HFF-Myc (cell line): ENCODE data around the gene GMDS.

Experiments used
- DNase-seq: peaks from one replicate; pipeline ENCODE4 v3.0.0-alpha.2; 2011; ENCODE audit warnings: low read depth; ENCODE audit errors: extremely low read depth
- H3K4me3 ChIP-seq: replicated peaks from 2 replicates; pipeline ENCODE4 v1.5.1; 2011; ENCODE audit warnings: low read depth, mild to moderate bottlenecking, control low read depth, low read length
- CTCF ChIP-seq: IDR thresholded peaks from 2 replicates; pipeline ENCODE4 v1.5.1; 2012; ENCODE audit warnings: mild to moderate bottlenecking, low read depth, low read length, control low read depth; ENCODE audit errors: missing control alignments

GMDS gene

DNA sequence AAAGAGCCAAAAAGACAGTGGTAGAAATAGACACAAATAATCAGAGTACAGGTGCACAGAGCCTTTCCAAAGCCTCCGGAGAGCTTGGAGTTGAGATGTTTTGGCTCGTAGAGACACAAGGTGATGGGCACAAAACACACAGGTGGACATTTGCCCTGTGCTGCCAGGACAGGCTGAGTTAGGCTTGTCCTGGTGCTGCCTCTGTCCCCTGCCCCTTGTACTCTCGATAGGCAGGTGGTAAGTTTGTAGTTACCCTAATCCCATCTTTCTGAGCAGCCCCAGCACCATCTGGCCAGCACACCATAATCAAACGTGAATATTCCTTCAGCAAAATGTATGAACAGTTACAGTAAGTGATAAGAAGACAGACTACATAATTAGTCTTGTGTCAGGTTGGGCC is 540.2 kb downstream of the GMDS start:
- H3K4me3 ChIP-seq = no peak overlapping the region
- DNase-seq = no peak
- TF ChIP-seq CTCF = no peak

DNA sequence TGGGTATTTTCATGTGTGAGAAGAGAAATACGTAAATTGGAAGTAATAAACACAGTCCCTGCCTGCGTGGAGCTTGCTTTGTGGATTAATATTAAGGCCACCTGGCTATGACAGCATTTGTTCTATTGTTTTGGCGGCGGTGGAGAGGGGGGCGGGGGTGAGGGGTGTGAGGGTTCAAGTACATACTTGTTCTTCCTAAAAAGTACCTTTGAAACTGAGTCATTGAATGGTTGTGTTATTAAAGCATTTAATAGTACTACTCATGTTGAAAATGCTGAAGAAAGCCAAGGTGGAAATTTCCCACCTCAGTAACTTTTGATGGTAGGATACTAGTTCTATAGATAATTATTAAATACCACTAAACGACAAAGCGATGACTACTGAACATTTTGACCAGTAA is 540.7 kb downstream of the GMDS start:
- no peak for TF ChIP-seq CTCF
- H3K4me3 ChIP-seq = no peak overlapping the region
- DNase-seq = no peak

DNA sequence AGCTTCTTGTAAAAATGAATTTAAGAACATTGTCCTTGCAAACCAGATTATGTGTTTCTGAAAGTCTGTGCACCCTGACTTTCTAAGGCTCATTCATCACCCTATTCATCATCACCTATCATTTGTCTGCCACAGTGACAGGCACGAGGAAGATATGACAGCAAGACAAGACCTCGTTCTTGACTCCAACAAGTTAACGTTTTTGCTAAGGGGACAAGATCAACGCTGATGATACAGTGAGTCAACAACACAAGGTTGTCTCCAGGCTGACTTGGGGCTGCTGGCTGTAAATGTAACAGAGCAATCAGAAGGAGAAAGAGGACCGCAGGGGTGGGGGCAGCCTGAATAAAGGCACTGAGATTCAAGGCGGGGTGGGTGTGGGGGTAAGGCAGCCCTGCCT is 541.5 kb downstream of the GMDS start:
- TF ChIP-seq CTCF = no peak
- DNase-seq = no peak
- H3K4me3 ChIP-seq = no peak overlapping the region

DNA sequence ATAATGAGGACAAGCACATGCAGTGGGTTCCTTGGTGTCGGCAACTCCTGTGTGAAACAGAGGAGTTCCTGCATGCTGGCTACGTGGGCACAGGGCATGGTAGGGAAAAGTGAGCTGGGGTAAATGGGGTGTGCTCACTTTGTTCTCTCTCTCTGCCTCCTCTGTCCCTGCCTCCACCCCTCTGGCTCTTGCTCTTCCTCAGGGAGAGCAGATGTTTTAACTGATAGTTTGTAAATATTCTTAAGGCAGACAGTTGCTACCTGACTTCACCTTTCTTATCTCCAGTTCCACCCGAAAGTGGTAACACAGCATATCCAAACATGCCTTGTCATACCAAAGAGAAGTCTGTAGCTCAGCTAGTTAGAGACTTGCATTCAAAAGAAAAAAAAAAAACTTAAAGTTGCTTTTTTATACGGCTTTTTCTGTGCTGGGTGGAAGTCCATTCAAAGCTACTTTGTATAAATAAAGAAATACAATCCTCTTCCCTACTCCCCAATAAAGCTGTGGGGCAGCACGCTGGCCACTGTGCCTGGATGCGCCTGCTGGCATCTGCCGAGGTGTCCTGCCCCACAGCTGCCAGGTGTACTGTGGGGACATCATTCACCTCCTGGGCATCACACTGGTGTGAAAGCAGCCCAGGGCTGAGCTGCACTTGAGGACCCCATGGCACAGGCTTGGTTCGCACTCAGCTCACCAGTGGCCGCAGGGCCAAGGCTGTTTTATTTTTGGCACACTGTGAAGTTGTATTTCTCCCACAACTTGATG is 542.1 kb downstream of the GMDS start:
- DNase-seq = no peak
- H3K4me3 ChIP-seq = no peak overlapping the region
- TF ChIP-seq CTCF = no peak

DNA sequence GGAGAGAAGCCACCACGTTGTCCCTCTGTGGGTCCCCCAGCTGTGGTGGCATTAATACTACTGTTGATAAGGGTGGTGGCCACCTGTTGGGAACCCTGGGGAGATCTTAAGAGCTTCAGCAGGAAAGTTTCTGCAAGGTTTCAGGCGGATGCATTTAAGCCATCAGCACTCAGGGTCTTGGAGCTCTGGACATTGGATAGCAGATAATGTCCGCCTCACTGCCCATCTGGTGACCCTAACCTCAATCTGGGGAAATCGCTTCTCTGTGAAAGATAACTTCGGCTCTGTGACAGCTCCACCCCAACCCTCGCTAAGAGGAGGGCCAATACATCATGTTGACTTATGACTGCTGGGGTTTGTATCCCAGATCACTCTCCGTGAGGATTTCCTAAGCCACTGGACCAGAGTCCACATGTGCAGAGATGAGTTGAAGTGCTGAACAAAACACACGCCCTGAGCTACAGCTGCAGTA is 542.8 kb downstream of the GMDS start:
- no peak overlapping the region for H3K4me3 ChIP-seq
- TF ChIP-seq CTCF = no peak
- no peak for DNase-seq

GRCh38 chr6:1701668-1702353 is 543.6 kb downstream of the GMDS start:
- no peak for TF ChIP-seq CTCF
- H3K4me3 ChIP-seq = no peak overlapping the region
- peak; percentile 42 for DNase-seq
